Caco-2 (cell line): ENCODE data around the gene CCDC197. TPM values are rescaled to one million over a fixed set of nuclear protein-coding genes. Genes with fewer than 3 reads are reported as not detected.

ENCODE experiments used
- BruUV-seq: library from RNA; stranded (reverse); fragments of 400-500 nt; replicated peaks from 2 replicates; lab custom pipeline; 2021; lab: Mats Ljungman, UMichigan
- CTCF ChIA-PET: fragments of 300-600 bp; sonication (Branson Sonifier 250); formaldehyde crosslinking; loops from one replicate; lab custom pipeline; 2022; ENCODE audit warnings: antibody characterized with exemption; lab: Charles Lee
- POLR2A ChIA-PET: fragments of 300-600 bp; sonication (Branson Sonifier 250); formaldehyde crosslinking; loops from one replicate; lab custom pipeline; 2022; ENCODE audit warnings: antibody characterized with exemption; lab: Charles Lee
- DNase-seq, 2 experiments: peaks; one replicate each; pipeline versions ENCODE4 v3.0.0 to v3.0.0-alpha.2; 2020 to 2022
- H3K27me3 ChIP-seq: replicated peaks from 2 replicates; pipeline ENCODE4 v1.6.0; 2011; ENCODE audit warnings: low read length; ENCODE audit not compliant: control insufficient read depth, insufficient read depth
- H3K36me3 ChIP-seq: 2 replicates; pipeline ENCODE4 v1.5.1; 2011; ENCODE audit warnings: low read length; ENCODE audit not compliant: control insufficient read depth, insufficient read depth
- H3K4me1 ChIP-seq: fragments of 250-450 bp; sonication (Bioruptor Pico); 2 replicates; pipeline ENCODE4 v1.5.1; 2020; ENCODE audit warnings: mild to moderate bottlenecking
- H3K4me3 ChIP-seq: 2 replicates; pipeline ENCODE4 v1.5.1; 2011; ENCODE audit warnings: low read depth, mild to moderate bottlenecking, control low read depth, low read length
- H3K9me3 ChIP-seq: fragments of 250-450 bp; sonication (Bioruptor Pico); 2 replicates; pipeline ENCODE4 v1.5.1; 2020; ENCODE audit warnings: mild to moderate bottlenecking, moderate library complexity
- H3K27ac Mint-ChIP-seq: one replicate; pipeline ENCODE4 v1.8.0; 2022; ENCODE audit warnings: mixed read lengths; ENCODE audit not compliant: unreplicated experiment
- H3K27me3 Mint-ChIP-seq: one replicate; pipeline ENCODE4 v1.8.0; 2022; ENCODE audit warnings: mixed read lengths; ENCODE audit not compliant: insufficient read depth, unreplicated experiment
- H3K36me3 Mint-ChIP-seq: one replicate; pipeline ENCODE4 v1.8.0; 2022; ENCODE audit warnings: mild to moderate bottlenecking, mixed read lengths; ENCODE audit not compliant: insufficient read depth, unreplicated experiment
- H3K4me1 Mint-ChIP-seq: one replicate; pipeline ENCODE4 v1.8.0; 2022; ENCODE audit warnings: low read depth, mixed read lengths; ENCODE audit not compliant: unreplicated experiment
- H3K4me3 Mint-ChIP-seq: one replicate; pipeline ENCODE4 v1.8.0; 2022; ENCODE audit warnings: mild to moderate bottlenecking, moderate library complexity, mixed read lengths; ENCODE audit not compliant: unreplicated experiment
- H3K9me3 Mint-ChIP-seq: one replicate; pipeline ENCODE4 v1.8.0; 2022; ENCODE audit warnings: mixed read lengths; ENCODE audit not compliant: unreplicated experiment
- intact Hi-C: fragments of 100-400 bp; cut with micrococcal nuclease; formaldehyde crosslinking; loops from one replicate; pipeline ENCODE4 v1.10.0; 2022; ENCODE audit not compliant: unreplicated experiment
- total RNA-seq: library from RNA; stranded (reverse); gene quantifications from 2 replicates; pipeline ENCODE4 v1.2.3, GENCODE V29; 2022
- TF ChIP-seq, protein P1 (sequence below), 2 experiments: fragments of 200-600 bp in 1 of 2; IDR thresholded peaks; 1 replicate in 1 of 2; 2 replicates in 1 of 2; pipeline versions ENCODE4 v1.5.1 to v1.8.0; 2011 to 2022; ENCODE audit warnings: antibody characterized with exemption in 1 of 2, control low read depth in 1 of 2, inconsistent platforms in 1 of 2, low read depth in 1 of 2, low read length in 1 of 2, mild to moderate bottlenecking in 1 of 2, moderate library complexity in 1 of 2; ENCODE audit not compliant: insufficient read depth in 1 of 2, severe bottlenecking in 1 of 2, unreplicated experiment in 1 of 2

Gene CCDC197
- total RNA-seq, 1 experiment from 2014 or later = not detected

GRCh38 chr14:94050231-94050880 lies 53.3 kb downstream of the CCDC197 start:
- Mint-ChIP-seq H3K4me1 (no peaks in the 10 kb centered on the region), H3K27me3 (no peaks in the 10 kb centered on the region), H3K36me3 (peaks cover 64% of the 10 kb centered on the region), H3K9me3 (no peaks in the 10 kb centered on the region), H3K27ac (no peak overlapping the region), H3K4me3 (no peak overlapping the region)
- H3K36me3 ChIP-seq = peaks cover 3% of the 10 kb centered on the region
- ChIA-PET POLR2A (no interaction called here), CTCF (interaction anchor here (1.1 to 1.3 kb wide), 2 partner anchors 30 to 86 kb away, joined by 3 to 6 read pairs; partner anchors contain the start of genes DDX24 and IFI27L1)
- DNase-seq = no peak
- intact Hi-C loops = no loop called here
- BruUV-seq = no TSS peak
- TF ChIP-seq, protein P1, sequence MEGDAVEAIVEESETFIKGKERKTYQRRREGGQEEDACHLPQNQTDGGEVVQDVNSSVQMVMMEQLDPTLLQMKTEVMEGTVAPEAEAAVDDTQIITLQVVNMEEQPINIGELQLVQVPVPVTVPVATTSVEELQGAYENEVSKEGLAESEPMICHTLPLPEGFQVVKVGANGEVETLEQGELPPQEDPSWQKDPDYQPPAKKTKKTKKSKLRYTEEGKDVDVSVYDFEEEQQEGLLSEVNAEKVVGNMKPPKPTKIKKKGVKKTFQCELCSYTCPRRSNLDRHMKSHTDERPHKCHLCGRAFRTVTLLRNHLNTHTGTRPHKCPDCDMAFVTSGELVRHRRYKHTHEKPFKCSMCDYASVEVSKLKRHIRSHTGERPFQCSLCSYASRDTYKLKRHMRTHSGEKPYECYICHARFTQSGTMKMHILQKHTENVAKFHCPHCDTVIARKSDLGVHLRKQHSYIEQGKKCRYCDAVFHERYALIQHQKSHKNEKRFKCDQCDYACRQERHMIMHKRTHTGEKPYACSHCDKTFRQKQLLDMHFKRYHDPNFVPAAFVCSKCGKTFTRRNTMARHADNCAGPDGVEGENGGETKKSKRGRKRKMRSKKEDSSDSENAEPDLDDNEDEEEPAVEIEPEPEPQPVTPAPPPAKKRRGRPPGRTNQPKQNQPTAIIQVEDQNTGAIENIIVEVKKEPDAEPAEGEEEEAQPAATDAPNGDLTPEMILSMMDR (IDR thresholded peaks at IDR 0.05; ENCODE audit: insufficient read depth in 1 of 2, low read depth in 1 of 2, low read length in 1 of 2, severe bottlenecking in 1 of 2, unreplicated experiment in 1 of 2) = no peak
- H3K9me3 ChIP-seq = no peaks in the 10 kb centered on the region
- H3K4me3 ChIP-seq = no peak overlapping the region
- no peaks in the 10 kb centered on the region for H3K4me1 ChIP-seq
- H3K27me3 ChIP-seq = no peaks in the 10 kb centered on the region

- intact Hi-C loops = loop anchor here (1.0 kb wide), 1 partner anchor 85 kb away; no protein-coding TSS in a partner anchor
- Mint-ChIP-seq H3K4me1 (no peaks in the 10 kb centered on the region), H3K4me3 (no peak overlapping the region), H3K36me3 (peaks cover 67% of the 10 kb centered on the region), H3K9me3 (no peaks in the 10 kb centered on the region), H3K27me3 (no peaks in the 10 kb centered on the region), H3K27ac (no peak overlapping the region)
- TF ChIP-seq, protein P1 (IDR thresholded peaks at IDR 0.05; ENCODE audit: insufficient read depth in 1 of 2, low read depth in 1 of 2, low read length in 1 of 2, severe bottlenecking in 1 of 2, unreplicated experiment in 1 of 2) = peak; percentile 28 to 57
- peak in 1 of 2 experiments; percentile 25 for DNase-seq
- Histone ChIP-seq H3K36me3 (peaks cover 3% of the 10 kb centered on the region), H3K4me3 (no peak overlapping the region), H3K9me3 (no peaks in the 10 kb centered on the region), H3K27me3 (no peaks in the 10 kb centered on the region), H3K4me1 (no peaks in the 10 kb centered on the region)
- BruUV-seq = no TSS peak
- ChIA-PET CTCF (interaction anchor here (0.6 to 3.1 kb wide), 5 partner anchors 16 to 85 kb away, joined by 3 to 28 read pairs (median 4); partner anchors contain the start of genes DDX24 and IFI27L1), POLR2A (no interaction called here)
These were observed 54.0 kb downstream of the CCDC197 start for GRCh38 chr14:94051115-94051514.

GRCh38 chr14:94051779-94052178 lies 54.7 kb downstream of the CCDC197 start:
- peaks cover 3% of the 10 kb centered on the region for H3K36me3 ChIP-seq
- peaks cover 69% of the 10 kb centered on the region for H3K36me3 Mint-ChIP-seq
- no peak overlapping the region for H3K27ac Mint-ChIP-seq

More at GRCh38 chr14:94051779-94052178, 54.7 kb downstream of the CCDC197 start:
- H3K4me1 Mint-ChIP-seq = no peaks in the 10 kb centered on the region
- no peak overlapping the region for H3K4me3 Mint-ChIP-seq
- TF ChIP-seq, protein P1 (IDR thresholded peaks at IDR 0.05; ENCODE audit: insufficient read depth in 1 of 2, low read depth in 1 of 2, low read length in 1 of 2, severe bottlenecking in 1 of 2, unreplicated experiment in 1 of 2) = no peak
- H3K9me3 Mint-ChIP-seq = no peaks in the 10 kb centered on the region
- CTCF ChIA-PET = interaction anchor here (1.0 to 3.1 kb wide), 4 partner anchors 15 to 85 kb away, joined by 4 to 28 read pairs (median 5); partner anchors contain the start of genes DDX24 and IFI27L1
- H3K4me1 ChIP-seq = no peaks in the 10 kb centered on the region
- POLR2A ChIA-PET = interaction anchor here (1.0 kb wide), 1 partner anchor 29 kb away, joined by 3 read pairs; the partner anchor contains the start of genes DDX24 and IFI27L1
- H3K9me3 ChIP-seq = no peaks in the 10 kb centered on the region
- H3K27me3 Mint-ChIP-seq = no peaks in the 10 kb centered on the region
- intact Hi-C loops = loop anchor here (1.0 kb wide), 1 partner anchor 85 kb away; no protein-coding TSS in a partner anchor
- no peaks in the 10 kb centered on the region for H3K27me3 ChIP-seq
- no peak for DNase-seq
- no peak overlapping the region for H3K4me3 ChIP-seq
- no TSS peak for BruUV-seq
